NB4 (cell line): ENCODE measurements around the gene AOAH.

Experiments used
- CTCF ChIP-seq: IDR thresholded peaks from one replicate; pipeline ENCODE4 v1.5.1; 2012; ENCODE audit warnings: low read depth, low read length
- MAX ChIP-seq: IDR thresholded peaks from 2 replicates; pipeline ENCODE4 v1.6.1; 2011; ENCODE audit warnings: low read depth, low read length

DNA sequence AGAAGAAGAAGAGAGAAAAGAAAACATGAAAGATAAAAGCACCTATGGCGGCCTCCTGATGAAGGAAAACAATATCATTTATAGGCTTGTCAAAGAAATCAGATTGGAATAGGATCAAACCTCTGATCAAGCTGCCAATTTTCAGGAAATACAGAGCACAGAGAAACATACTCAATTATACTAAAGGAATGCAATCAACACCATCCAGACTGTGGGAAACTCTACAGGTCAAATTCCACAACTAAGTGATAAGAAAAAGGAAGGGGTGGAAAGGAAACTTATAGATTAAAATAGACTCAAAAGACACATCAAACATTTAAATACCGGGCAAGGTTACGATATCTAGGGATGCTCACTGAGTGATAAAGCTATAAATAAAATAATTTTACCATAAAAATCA lies 39.3 kb downstream of the AOAH start:
- TF ChIP-seq CTCF (no peak), MAX (no peak)
